ENCODE measurements around the gene LDLRAD3. TPM values are rescaled to one million over a fixed set of nuclear protein-coding genes. Genes with fewer than 3 reads are reported as not detected.

LDLRAD3 gene
- total RNA-seq, 1 donor from 2014 or later = 0.98 TPM

DNA sequence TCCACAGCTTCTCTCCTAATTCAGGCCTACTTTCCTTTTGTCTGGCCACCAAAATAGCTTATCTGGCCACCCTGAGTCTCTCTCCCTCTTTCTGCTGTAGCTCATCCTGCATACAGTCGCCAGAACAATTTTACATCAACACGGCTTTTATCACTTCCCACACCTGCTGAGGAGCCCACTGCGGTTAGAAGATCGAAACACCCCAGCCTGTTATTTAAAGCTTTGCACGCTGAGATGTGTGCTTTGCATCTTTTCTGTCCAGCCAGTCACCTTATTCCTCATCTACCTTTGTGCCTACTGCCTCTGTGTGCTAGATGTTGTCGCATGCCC is 249.4 kb downstream of the LDLRAD3 start:
- ATAC-seq (no peak), DNase-seq (ENCODE audit: low spot score) (no peak)

DNA sequence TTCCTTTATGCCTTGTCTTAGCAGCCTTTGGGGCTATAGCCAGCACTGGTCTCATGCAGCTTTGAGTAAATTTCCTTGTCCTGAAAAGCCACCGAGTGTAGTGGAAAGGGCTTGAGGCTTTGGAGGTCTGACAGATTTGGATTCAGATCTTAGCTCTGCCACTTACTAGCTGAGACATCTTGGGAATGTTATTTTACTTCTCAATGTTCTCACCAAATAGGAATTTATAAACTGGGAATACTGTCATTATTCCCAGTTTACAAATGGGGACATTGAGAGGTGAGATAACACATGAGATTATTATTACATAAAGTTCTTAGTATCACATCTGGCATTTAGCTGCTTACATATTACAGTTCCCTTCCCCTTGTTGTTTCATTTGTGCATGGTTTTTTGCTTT is 249.9 kb downstream of the LDLRAD3 start:
- DNase-seq (ENCODE audit: low spot score) = no peak
- no peak for ATAC-seq

DNA sequence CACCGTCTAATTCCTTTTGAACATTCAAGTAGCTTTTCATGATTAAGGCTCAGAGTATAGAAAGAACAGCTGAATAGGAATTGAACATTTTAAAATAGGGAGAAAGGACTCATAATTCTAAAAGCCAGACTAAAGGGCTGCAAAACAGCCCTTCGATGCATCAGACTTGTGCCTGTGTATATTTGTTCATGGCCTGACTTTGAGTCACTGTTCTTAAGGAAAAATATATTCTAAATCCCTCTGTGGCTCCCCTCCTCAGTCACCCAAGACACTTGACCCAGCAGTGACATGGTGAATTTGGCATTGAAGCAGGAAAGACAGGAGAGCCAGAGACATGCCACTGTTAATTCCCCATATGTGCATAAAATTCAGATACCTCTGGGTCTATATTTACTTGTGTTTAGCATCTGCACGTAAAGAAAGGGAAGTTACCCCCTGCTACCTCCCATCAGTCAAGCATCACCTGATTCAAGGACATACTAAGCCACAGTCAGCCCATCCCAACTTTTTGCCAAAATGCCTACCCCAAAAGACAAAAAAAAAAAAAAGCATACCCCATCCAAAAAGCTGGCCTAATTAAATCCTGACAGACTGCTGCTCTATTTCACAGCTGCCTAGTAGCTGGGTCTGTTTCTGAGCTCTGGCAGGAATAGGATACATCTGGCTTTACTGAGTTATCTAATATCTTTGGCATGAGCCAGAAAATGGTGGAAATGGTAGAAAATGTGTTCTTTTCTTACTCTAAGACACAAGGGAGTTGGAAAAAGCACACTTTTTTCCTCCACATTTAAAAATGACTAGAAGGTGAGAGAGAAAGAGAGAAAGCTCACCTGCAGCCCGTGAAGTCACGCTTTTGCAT is 251.9 kb downstream of the LDLRAD3 start:
- no peak for ATAC-seq
- no peak for DNase-seq (ENCODE audit: low spot score)

DNA sequence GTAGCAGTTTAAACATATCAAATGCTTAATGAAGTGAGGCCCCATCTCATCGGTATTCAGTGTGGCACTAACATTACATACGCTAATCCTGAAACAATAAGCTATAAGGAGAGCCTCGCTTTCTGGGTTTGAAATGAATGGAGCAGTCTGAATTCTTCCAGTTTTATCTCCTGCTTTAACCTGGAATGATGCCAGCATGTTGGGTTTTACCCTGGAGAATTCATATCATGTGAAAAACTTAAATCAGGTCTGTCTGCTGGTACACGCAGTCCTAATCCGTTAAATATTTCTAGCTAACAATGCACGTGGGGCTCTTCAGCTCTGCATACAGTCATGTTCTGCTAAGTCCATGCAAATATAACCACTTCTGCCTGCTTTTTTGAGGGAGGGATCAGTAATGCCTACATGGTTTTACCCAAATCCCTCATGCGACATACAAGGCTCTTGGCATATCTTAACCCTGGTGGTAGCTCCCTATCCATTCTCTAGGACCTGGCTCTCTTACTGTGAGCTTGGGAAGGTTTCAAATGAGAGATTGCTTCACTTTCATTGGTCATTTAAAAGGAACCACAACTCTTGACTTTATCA is 252.6 kb downstream of the LDLRAD3 start:
- DNase-seq (ENCODE audit: low spot score) (no peak), ATAC-seq (no peak)

DNA sequence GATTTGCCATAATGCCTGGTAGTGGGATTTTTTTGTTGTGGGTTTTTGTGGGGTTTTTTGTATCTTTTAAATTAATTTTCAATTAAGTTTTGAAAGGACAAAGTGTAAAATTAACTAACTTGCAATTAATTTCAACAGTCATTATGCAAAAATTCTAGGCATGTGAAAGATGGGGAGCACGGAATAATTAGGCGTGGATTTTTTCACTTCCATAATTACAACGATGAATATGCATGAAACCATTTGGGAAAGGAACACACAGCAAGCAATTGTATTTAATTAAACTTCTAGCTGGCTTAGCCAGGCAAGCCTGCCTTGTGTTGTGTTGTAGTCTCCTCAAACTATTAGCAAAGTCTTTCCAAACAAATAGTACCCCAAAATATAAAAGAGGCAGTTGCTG is 257.5 kb downstream of the LDLRAD3 start:
- no peak for DNase-seq (ENCODE audit: low spot score)
- ATAC-seq = no peak

DNA sequence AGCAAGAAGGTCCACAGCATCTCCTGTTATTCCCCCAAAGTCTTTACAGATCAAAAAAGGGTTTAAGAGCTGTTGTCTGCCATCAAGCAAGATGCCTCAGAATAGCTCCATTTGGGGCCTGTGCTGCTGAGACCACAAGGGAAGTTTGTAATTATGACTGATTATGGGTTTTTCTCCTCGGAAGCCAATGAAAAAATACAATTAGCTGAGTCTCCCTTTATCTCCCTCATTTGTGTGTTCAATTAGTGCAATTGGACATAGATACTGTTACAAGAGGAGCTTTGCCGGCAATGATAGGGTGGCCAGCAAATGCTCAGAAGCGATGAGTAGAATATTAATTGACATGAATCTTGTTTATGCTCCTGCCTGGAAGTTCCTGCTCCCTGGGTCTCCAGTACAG is 261.7 kb downstream of the LDLRAD3 start:
- DNase-seq (ENCODE audit: low spot score) = no peak
- ATAC-seq = no peak

DNA sequence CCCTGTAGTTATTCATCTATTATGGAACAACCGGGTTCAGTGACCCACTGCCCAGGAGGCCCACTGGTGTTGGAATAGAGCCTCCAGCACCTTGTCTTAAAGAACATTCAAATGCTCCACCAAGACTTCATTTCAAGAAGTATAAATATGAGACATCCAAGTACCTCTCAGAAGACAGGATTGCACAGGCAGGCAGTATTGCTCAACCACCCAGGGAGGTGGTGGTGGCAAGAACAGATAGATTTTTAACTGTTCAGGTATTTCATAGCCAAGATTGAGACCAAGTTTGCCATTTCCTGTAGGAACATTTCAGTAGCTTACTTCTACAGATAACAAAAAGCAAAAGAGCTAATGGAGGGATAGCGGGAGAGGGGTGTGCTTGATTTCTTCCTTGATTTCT is 266.7 kb downstream of the LDLRAD3 start:
- ATAC-seq (no peak), DNase-seq (ENCODE audit: low spot score) (no peak)

DNA sequence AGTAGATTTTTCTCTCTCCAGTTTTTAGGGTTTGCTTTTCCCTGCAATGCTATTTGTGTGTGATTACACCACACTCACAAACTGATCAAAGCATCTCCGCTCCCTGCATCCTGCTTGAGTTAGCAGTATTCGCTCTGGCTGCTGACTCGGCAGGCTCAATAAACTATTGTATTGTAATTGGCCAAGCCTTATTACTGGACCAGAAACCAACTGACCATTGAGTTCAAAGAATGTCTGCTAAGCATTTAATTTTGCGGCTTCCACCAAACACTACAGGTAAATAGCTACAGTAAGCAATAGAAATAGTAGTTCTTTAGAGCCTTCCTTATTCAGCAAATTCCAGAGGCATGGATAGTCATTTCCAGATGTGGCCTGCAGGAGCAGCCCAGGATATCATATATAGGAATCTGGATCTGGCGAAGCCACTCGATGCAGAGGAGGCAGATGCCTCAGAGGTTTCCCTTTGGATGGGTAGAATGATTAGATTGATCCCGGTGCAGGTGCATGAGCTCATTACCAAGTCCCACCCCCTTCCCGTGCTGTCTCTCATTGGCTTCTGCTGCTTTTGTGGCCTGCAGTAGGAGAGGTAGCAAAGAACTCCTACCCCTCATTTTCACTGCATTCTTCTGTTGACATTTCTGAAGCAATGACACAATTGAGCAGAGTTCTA is 268.0 kb downstream of the LDLRAD3 start:
- no peak for ATAC-seq
- no peak for DNase-seq (ENCODE audit: low spot score)

DNA sequence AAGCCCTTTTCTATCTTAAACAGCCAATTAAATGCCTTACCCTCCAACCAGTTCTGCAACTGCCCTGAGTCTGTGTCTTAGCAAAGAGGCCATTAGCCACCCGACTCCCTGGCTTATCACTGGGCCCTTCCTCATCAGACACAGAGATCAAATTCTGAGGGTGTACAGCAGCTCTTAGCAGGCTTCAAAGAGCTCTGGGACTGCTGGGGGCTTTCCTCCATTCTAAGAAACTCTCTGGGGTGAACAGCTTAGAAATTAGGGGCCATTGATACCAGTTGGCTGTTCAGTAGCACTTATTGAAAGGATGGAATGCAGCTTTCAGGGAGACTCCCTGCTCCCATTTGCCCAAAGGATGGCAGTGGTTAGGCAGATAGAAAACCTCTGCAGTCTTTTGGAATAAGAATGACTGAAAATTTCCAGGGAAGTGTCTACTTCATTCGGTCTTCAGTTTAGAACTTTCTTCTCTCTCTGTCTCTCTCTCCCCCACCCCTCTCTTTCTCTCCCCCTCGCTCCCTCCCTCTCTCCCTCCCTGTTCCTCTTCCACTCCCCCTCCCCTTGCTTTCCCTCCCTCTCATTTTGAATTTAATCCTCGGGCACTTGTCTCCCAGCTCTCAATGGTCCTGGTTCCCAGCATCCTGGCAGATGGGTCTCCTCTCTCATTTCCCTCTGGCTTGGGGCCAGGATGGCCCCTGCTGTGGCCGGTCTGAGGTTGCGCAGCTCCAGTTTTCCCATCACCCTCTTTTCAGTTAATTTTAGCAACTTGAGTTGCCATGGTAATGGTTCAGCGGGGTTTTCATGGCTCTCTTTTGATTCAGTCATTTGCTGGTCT is 268.9 kb downstream of the LDLRAD3 start:
- no peak for ATAC-seq
- DNase-seq (ENCODE audit: low spot score) = no peak

DNA sequence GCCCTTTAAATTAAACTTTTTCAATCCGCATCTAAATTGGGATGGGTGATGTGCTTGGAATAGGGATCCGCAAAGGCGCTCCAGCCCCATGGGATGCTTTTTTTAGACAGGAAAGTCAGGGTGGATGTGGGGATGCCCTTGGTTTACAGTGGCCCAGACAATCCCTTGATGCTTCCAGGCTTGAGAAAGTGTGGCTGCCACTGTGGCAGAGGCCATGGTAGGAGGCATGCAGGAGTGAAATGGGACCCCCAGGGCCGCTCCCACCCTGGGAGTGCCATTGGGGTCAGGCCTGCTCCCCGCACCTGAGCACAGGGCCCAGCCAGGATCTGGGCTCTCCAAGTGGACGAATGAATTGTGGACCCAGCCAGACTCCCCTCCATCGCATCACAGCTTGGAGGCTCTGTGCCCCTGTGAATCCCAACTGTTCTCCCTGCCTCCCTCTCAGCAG is 269.6 kb downstream of the LDLRAD3 start:
- ATAC-seq = no peak
- no peak for DNase-seq (ENCODE audit: low spot score)

DNA sequence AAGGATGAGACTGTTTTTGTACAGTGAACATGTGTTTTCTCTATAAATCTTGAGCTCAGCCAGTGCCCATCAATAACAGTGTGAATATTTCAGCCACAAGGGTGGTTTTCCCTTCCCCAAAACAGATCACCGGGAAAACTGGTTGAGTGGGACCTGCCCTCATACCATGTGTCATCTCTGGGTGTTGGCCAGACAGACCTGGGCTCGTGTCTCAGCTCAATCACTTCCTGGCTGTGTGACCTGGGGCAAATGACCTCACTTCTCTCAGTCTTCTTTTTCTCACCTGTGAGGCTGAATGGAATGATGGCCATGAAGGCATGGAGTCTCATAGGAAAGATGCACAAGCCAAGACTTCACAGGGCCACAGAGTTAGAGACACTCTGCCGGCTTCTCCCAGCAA is 270.6 kb downstream of the LDLRAD3 start:
- DNase-seq (ENCODE audit: low spot score) (no peak), ATAC-seq (no peak)

DNA sequence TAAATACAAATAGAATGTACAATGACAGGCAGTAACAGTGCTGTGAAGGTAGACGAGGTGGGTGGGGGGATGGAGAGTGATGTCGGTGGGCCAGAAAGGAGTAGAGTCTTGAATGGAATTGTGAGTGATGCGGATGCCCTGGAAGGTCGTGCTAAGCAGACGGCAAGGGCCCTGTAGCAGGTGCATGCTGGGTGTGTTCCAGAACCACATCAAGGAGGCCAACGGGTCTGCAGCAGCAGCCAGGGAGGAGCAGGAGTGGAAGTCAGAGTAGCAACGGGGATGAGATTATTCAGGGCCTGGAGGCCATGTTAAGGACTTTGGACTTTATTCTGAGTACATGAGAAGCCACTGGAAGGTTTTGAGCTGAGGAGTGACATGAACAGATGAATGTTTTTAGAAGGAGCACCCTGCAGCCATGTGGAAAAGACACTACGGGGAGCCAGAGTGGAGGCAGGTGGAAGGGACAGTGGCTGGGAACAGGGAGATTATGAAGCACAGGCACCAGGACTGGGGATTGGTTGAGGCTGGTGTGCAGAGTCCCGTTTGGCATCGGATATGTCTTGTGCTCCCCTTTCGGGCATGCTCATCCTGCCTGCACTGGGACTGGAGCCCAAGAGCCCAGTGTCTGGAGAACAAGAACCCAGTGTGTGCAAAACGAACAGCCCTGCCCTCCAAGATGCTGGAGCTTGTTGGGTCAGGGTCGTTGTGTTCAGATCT is 271.3 kb downstream of the LDLRAD3 start:
- DNase-seq (ENCODE audit: low spot score) (no peak), ATAC-seq (no peak)

DNA sequence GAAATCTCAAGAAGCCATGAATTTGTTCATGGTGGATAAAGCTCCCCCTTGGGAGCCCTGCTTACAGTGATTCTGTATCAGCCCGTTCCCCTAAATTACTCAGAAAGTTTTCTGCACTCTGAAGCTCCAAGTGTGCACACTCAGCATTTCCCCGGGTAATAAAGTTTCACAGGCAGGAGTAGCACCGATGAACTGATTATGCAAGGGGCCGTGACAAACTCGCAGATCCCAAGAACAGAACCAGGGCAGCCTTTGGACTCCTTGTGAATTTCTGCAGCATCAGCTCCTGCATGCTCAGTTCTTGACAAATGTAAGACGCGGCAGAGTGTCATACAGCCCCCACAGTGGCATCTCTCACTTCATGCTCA is 271.8 kb downstream of the LDLRAD3 start:
- DNase-seq (ENCODE audit: low spot score) = no peak

DNA sequence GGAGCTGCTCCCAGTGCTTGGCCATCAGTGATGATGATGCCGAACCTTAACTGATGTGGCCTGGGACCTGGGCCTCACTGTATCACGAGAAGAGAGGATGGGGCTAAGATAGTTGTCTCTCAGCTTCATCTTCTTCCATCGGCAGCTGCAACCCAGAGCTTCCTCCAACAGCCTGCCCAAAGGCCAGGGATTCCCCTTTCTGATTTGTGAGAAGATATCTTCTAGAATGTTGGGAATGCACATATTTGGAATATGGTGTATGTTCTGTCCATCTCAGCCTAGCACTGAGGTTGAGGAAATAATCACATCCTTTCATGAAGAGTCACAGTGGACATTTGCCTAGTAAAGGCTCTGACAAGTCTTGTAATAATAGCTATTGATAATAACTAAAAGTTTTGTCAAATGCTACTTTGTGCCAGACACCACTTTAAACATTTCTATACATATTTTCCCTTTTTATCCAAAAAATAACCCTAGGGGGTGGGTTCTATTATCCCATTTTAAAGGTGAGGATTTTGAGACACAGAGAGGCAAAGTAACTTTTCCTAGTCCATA is 272.3 kb downstream of the LDLRAD3 start:
- ATAC-seq (no peak), DNase-seq (ENCODE audit: low spot score) (no peak)

More for the DNA sequence above, 271.8 kb downstream of the LDLRAD3 start:
- ATAC-seq = no peak

DNA sequence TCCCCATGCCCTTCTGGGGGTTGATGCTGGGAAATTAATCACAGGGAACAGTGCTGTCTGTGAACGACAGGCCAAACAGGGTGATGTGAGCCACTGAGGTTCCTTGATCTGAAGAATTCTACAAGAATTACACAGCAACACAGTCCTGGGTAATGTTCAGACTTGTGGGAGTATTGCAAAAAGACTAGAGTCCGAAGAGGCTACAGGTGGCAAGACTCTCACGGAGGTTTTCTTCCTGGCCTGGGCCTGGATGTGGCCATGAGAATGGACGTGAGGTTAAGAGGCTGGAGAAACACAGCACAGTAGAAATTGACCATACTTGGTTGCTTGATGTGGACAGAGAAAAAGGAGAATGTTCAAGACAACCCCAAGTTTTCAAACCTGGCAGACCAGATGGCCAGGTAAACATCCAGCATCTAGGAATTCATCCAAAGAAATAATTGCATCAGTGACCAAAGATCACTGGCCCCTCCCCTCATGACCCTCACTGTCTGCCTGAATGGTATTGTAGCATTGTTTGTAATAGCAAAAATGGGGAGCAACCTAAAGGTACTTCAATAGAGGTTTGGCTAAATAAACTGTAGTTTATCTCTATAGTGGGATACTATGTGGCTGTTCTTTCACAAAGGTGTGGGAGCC is 274.5 kb downstream of the LDLRAD3 start:
- peak; percentile 93 for ATAC-seq

DNA sequence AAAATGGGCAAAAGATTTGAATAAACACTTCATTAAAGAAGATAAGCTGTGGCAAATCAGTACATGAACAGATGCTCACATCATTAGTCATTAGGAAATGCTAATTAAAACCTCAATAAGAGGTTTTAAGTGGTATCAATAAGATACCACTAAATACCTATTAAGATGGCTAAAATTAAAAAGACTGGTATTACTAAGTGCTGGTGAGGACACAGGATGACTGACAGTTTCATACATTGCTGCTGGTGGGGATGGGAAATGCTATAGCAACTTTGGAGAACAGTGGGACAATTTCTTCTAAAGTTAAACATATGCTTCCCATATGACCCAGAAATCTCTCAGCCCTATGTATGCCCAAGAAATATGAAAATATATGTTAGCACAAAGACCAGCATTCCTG is 276.1 kb downstream of the LDLRAD3 start:
- DNase-seq (ENCODE audit: low spot score) (no peak), ATAC-seq (no peak)

More for the DNA sequence above, 274.5 kb downstream of the LDLRAD3 start:
- DNase-seq (ENCODE audit: low spot score) = peak; percentile 52

DNA sequence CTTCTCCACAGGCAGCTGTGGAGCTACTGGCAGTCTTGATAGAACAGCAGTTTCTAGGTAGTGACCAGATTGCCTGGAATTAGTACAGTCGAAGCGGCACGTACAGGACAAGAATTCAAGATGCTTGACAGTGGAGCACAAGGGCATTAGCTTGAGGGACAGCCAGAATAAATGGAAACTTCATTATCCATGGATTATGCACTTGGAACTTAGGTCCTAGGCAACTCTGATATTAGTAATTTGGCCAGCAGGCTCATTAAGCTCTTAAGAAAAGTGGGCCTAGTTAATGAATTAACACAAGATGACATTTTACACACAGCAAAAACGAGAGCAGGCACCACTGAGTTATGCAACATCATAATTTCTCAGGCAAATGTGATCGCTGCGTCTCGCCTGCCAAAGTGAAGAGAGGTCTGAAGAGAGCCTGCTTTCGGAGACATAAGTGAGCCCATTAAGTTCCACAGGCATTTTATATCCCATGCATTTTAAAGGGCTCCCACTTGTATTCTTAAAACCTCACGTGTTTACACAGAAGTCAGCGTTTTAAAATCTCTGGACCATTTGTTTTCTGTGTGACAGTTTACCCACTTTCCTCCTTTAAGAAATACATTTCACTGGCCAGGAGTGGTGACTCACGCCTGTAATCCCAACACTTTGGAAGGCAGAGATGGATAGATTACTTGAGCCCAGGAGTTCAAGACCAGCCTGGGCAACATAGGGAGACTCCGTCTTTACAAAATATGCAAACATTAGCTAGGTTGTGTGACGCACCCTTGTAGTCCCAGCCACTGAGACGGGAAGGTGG is 279.2 kb downstream of the LDLRAD3 start:
- no peak for DNase-seq (ENCODE audit: low spot score)

DNA sequence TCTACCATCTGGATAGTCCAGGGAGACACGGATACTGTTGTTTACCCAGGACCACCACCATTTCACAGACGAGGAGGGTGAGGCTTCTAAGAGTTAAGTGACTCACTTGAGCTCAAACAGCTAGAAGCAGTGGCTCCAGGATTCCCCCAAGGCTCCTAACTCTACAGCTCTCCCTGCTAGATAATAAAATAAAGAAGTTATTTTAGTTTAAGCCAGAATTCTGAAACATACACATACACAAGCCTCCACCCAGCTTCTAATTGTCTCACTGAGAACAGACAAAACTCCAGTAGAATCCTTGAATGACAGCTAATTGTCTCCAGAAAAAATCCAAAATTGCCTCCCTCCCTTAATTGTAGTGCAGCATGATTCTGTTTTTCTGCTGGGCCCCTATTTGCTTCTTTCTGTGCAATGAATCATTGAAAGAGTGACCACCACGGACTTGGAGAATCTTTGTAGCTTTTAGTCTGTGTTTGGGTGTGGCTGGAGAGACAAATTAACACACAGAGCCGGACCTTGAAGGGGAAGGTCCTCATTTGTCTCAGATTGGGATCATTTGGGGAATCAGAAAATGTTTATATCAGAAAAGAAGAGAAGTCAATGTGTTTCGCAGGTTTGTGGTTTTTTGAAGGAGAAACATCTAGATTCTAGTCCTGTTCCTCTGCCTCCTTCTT is 280.5 kb downstream of the LDLRAD3 start:
- DNase-seq (ENCODE audit: low spot score) = no peak
- no peak for ATAC-seq

More for the DNA sequence above, 279.2 kb downstream of the LDLRAD3 start:
- ATAC-seq = no peak

Data from left lobe of liver (tissue), 2 donors.